Neural cell (in vitro differentiated cells): ENCODE measurements around the gene KCNIP4. TPM values are rescaled to one million over a fixed set of nuclear protein-coding genes. Genes with fewer than 3 reads are reported as not detected.

Source experiments
- H2AFZ ChIP-seq: fragments of 200-600, 300-800 bp; sonication (generic), shearing (Covaris generic); 2 replicates; pipeline ENCODE4 v1.6.0; 2014; ENCODE audit warnings: low read depth, mild to moderate bottlenecking, antibody characterized with exemption, low read length, moderate library complexity
- H3F3A ChIP-seq: fragments of 200-600 bp; shearing (Covaris generic); 2 replicates; pipeline ENCODE4 v1.6.1; 2016; ENCODE audit warnings: mild to moderate bottlenecking, moderate library complexity, mixed read lengths, antibody characterized with exemption, low read length; ENCODE audit not compliant: insufficient read depth, poor library complexity, severe bottlenecking
- H3K27ac ChIP-seq: fragments of 200-600, 300-800 bp; sonication (generic), shearing (Covaris generic); 2 replicates; pipeline ENCODE4 v1.5.1; 2014; ENCODE audit warnings: mild to moderate bottlenecking, low read length, moderate library complexity
- H3K27me3 ChIP-seq: fragments of 300-800, 200-600 bp; sonication (generic), shearing (Covaris generic); 2 replicates; pipeline ENCODE4 v1.6.0; 2014; ENCODE audit warnings: mild to moderate bottlenecking, low read depth, low read length, moderate library complexity; ENCODE audit not compliant: insufficient read depth
- H3K36me3 ChIP-seq: fragments of 300-800, 200-600 bp; sonication (generic), shearing (Covaris generic); 2 replicates; pipeline ENCODE4 v1.5.1; 2014; ENCODE audit warnings: mild to moderate bottlenecking, antibody characterized with exemption, low read length, moderate library complexity; ENCODE audit not compliant: insufficient read depth
- H3K4me2 ChIP-seq: fragments of 300-800, 200-600 bp; sonication (generic), shearing (Covaris generic); 2 replicates; pipeline ENCODE4 v1.6.0; 2014; ENCODE audit warnings: mild to moderate bottlenecking, low read length
- H3K4me3 ChIP-seq: fragments of 300-800, 200-600 bp; sonication (generic), shearing (Covaris generic); 2 replicates; pipeline ENCODE4 v1.5.1; 2014; ENCODE audit warnings: mild to moderate bottlenecking, low read length, moderate library complexity
- H3K79me2 ChIP-seq: fragments of 200-600 bp; shearing (Covaris generic); replicated peaks from 2 replicates; pipeline ENCODE4 v1.6.0; 2014; ENCODE audit warnings: mild to moderate bottlenecking, low read length, moderate library complexity; ENCODE audit not compliant: insufficient read depth
- H3K9ac ChIP-seq: fragments of 300-800, 200-600 bp; sonication (generic), shearing (Covaris generic); 2 replicates; pipeline ENCODE4 v1.6.1; 2016; ENCODE audit warnings: mild to moderate bottlenecking, low read length, mixed read lengths
- H3K9me2 ChIP-seq: fragments of 200-600 bp; shearing (Covaris generic); 2 replicates; pipeline ENCODE4 v1.6.1; 2016; ENCODE audit warnings: mild to moderate bottlenecking, low read length, mixed read lengths; ENCODE audit not compliant: insufficient read depth
- H3K9me3 ChIP-seq: fragments of 200-600, 300-800 bp; sonication (generic), shearing (Covaris generic); 2 replicates; pipeline ENCODE4 v1.6.1; 2016; ENCODE audit warnings: mild to moderate bottlenecking, mixed run types, low read length, moderate library complexity, mixed read lengths
- H4K20me1 ChIP-seq: fragments of 200-600 bp; shearing (Covaris generic); 2 replicates; pipeline ENCODE4 v1.6.1; 2016; ENCODE audit warnings: mild to moderate bottlenecking, mixed run types; ENCODE audit not compliant: insufficient read depth
- CTCF ChIP-seq: fragments of 450-650 bp; IDR thresholded peaks from 2 replicates; pipeline ENCODE4 v1.5.1; 2014; ENCODE audit warnings: antibody characterized with exemption, mild to moderate bottlenecking, moderate library complexity; ENCODE audit not compliant: poor library complexity, severe bottlenecking
- EP300 ChIP-seq: fragments of 450-650 bp; conservative IDR thresholded peaks from 2 replicates; pipeline ENCODE4 v1.6.1; 2014; ENCODE audit warnings: antibody characterized with exemption, mild to moderate bottlenecking, moderate library complexity; ENCODE audit not compliant: poor library complexity, severe bottlenecking
- EZH2 ChIP-seq: fragments of 200-600, 300-800 bp; shearing (Covaris generic), sonication (generic); IDR thresholded peaks from 2 replicates; pipeline ENCODE4 v1.6.1; 2014; ENCODE audit warnings: antibody characterized with exemption, low read length, borderline replicate concordance, mild to moderate bottlenecking; ENCODE audit not compliant: insufficient read depth, poor library complexity, severe bottlenecking
- MXI1 ChIP-seq: fragments of 450-650 bp; conservative IDR thresholded peaks from 2 replicates; pipeline ENCODE4 v1.6.1; 2014; ENCODE audit warnings: antibody characterized with exemption, mild to moderate bottlenecking; ENCODE audit not compliant: poor library complexity, severe bottlenecking
- POLR2AphosphoS5 ChIP-seq: IDR thresholded peaks from 2 replicates; pipeline ENCODE4 v1.6.1; 2012
- RAD21 ChIP-seq: fragments of 450-650 bp; conservative IDR thresholded peaks from 2 replicates; pipeline ENCODE4 v1.6.1; 2014; ENCODE audit warnings: antibody characterized with exemption, mild to moderate bottlenecking, moderate library complexity
- REST ChIP-seq: IDR thresholded peaks from 2 replicates; pipeline ENCODE4 v1.6.1; 2012; ENCODE audit warnings: borderline replicate concordance
- SMC3 ChIP-seq: fragments of 450-650 bp; conservative IDR thresholded peaks from 2 replicates; pipeline ENCODE4 v1.6.1; 2014; ENCODE audit warnings: antibody characterized with exemption, mild to moderate bottlenecking, moderate library complexity; ENCODE audit not compliant: poor library complexity
- TAF1 ChIP-seq: IDR thresholded peaks from 2 replicates; pipeline ENCODE4 v1.6.1; 2012; ENCODE audit warnings: low read depth
- polyA plus RNA-seq: library from polyadenylated mRNA; depleted of rRNA; stranded (reverse); fragments of >200 nt; gene quantifications from 2 replicates; pipeline ENCODE4 v1.2.3, GENCODE V29; 2014

The KCNIP4 gene
- polyA plus RNA-seq, 1 donor from 2014 or later: 22.8 TPM

GRCh38 chr4:21347142-21347541 lies 601.4 kb downstream of the KCNIP4 start:
- no peaks in the 10 kb centered on the region for H3K27me3 ChIP-seq
- H3K4me2 ChIP-seq: no peak overlapping the region
- no peak overlapping the region for H3K9ac ChIP-seq
- no peaks in the 10 kb centered on the region for H3F3A ChIP-seq
- H3K9me2 ChIP-seq: no peaks in the 10 kb centered on the region
- TF ChIP-seq RAD21 (no peak), MXI1 (no peak)
- no peaks in the 10 kb centered on the region for H3K36me3 ChIP-seq
- H3K4me3 ChIP-seq: no peak overlapping the region
- no peak overlapping the region for H2AFZ ChIP-seq
- H3K79me2 ChIP-seq: no peaks in the 10 kb centered on the region
- no peaks in the 10 kb centered on the region for H4K20me1 ChIP-seq
- no peak overlapping the region for H3K27ac ChIP-seq
- peaks cover 5% of the 10 kb centered on the region for H3K9me3 ChIP-seq

GRCh38 chr4:21327976-21328700 lies 620.4 kb downstream of the KCNIP4 start:
- Histone ChIP-seq H3K27ac (no peak overlapping the region), H3K79me2 (no peaks in the 10 kb centered on the region), H3K36me3 (no peaks in the 10 kb centered on the region), H3K27me3 (no peaks in the 10 kb centered on the region), H3F3A (no peaks in the 10 kb centered on the region), H3K9me3 (no peaks in the 10 kb centered on the region), H4K20me1 (no peaks in the 10 kb centered on the region), H3K9me2 (no peaks in the 10 kb centered on the region), H3K4me2 (no peak overlapping the region), H2AFZ (no peak overlapping the region), H3K4me3 (no peak overlapping the region), H3K9ac (no peak overlapping the region)
- TF ChIP-seq SMC3 (no peak), CTCF (no peak), EZH2 (no peak), RAD21 (no peak), EP300 (no peak), REST (no peak), TAF1 (no peak)

GRCh38 chr4:21320034-21320433 lies 628.5 kb downstream of the KCNIP4 start:
- no peaks in the 10 kb centered on the region for H3K36me3 ChIP-seq
- H2AFZ ChIP-seq: no peak overlapping the region
- no peaks in the 10 kb centered on the region for H3F3A ChIP-seq
- H3K4me2 ChIP-seq: no peak overlapping the region
- no peaks in the 10 kb centered on the region for H3K27me3 ChIP-seq
- no peak overlapping the region for H3K27ac ChIP-seq
- H3K4me3 ChIP-seq: no peak overlapping the region
- H3K9me2 ChIP-seq: no peaks in the 10 kb centered on the region
- no peaks in the 10 kb centered on the region for H3K79me2 ChIP-seq
- H3K9ac ChIP-seq: no peak overlapping the region
- TF ChIP-seq TAF1 (no peak), EP300 (no peak), MXI1 (no peak), REST (no peak), RAD21 (no peak), SMC3 (no peak), POLR2AphosphoS5 (no peak), CTCF (no peak), EZH2 (no peak)
- no peaks in the 10 kb centered on the region for H4K20me1 ChIP-seq
- H3K9me3 ChIP-seq: no peaks in the 10 kb centered on the region
